Endothelial cell (in vitro differentiated cells): ENCODE data around the gene DNAJC5. TPM values are rescaled to one million over a fixed set of nuclear protein-coding genes. Genes with fewer than 3 reads are reported as not detected.
"Not testable (repeated sequence)": the region's sequence is repeated elsewhere in the genome, so short reads cannot be mapped to it uniquely, and the experiment has no call there.

Source experiments
- DNase-seq: peaks from one replicate; pipeline ENCODE4 v3.0.0; 2021; ENCODE audit warnings: low spot score
- H3K27ac Mint-ChIP-seq: one replicate; pipeline ENCODE4 v1.8.0; 2021; ENCODE audit warnings: mixed read lengths, inconsistent platforms; ENCODE audit not compliant: unreplicated experiment
- H3K27me3 Mint-ChIP-seq: one replicate; pipeline ENCODE4 v1.8.0; 2021; ENCODE audit warnings: mild to moderate bottlenecking, moderate library complexity, mixed read lengths, inconsistent platforms; ENCODE audit not compliant: unreplicated experiment
- H3K36me3 Mint-ChIP-seq: one replicate; pipeline ENCODE4 v1.8.0; 2021; ENCODE audit warnings: mild to moderate bottlenecking, low read depth, mixed read lengths, inconsistent platforms; ENCODE audit not compliant: unreplicated experiment
- H3K4me1 Mint-ChIP-seq: one replicate; pipeline ENCODE4 v1.8.0; 2021; ENCODE audit warnings: mild to moderate bottlenecking, mixed read lengths, inconsistent platforms; ENCODE audit not compliant: unreplicated experiment
- H3K4me3 Mint-ChIP-seq: one replicate; pipeline ENCODE4 v1.8.0; 2021; ENCODE audit warnings: mild to moderate bottlenecking, mixed read lengths, inconsistent platforms; ENCODE audit not compliant: unreplicated experiment
- H3K9me3 Mint-ChIP-seq: one replicate; pipeline ENCODE4 v1.8.0; 2021; ENCODE audit warnings: mixed read lengths, inconsistent platforms; ENCODE audit not compliant: unreplicated experiment
- total RNA-seq: library from RNA; stranded (reverse); fragmentation: NEBNext Ultra II Directional; extraction: Animal tissue kit (Norgen Biotek cat#: 25700); gene quantifications from one replicate; pipeline ENCODE4 v1.2.1, GENCODE V29; 2021; ENCODE audit not compliant: unreplicated experiment
- TF ChIP-seq, protein P1 (sequence below): fragments of 200-600 bp; sonication (generic); IDR thresholded peaks from one replicate; pipeline ENCODE4 v1.5.0; 2021; ENCODE audit warnings: antibody characterized with exemption; ENCODE audit not compliant: unreplicated experiment

Gene DNAJC5
- total RNA-seq, 1 donor from 2014 or later, result 54.4 TPM

DNA sequence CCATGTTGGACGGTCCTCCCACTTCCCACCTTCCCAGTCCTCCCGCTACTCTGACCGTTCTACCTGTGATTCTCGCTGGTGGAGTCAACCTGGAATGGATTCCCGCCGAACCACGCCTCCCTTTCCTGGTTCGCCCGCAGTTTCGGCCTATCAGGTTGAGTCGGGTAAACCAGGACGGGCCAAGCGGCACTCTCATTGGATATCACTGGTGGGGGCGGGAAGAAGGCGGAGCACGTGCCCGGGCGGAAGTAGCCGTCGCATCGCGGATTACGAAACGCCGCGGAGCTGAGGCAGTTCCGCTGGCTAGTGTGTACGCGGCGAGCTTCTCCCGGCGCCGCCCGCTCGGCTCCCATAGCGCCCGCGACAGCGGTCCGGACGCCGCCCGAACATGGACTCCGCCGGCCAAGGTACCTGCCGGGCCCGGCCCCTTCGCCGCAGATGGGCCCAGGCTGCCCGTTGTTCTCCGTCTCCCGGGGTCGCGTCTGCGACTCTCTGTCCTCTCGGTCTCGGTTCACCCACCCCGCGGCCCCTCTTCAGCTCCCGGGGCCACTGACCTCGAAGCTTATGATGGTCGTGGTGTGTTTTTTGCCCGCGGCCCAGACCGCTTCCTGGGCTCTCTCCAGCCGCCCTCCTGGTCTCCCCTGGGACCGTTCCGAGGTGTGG, 29.8 kb upstream of the DNAJC5 start, which contains the start of gene TPD52L2:
TPD52L2 (plus strand) TSS at position 293 of the 663 bp plus-strand sequence; CDS start at position 389, 96 bp downstream.
- H3K27me3 Mint-ChIP-seq, result peaks cover 11% of the 10 kb centered on the region
- H3K36me3 Mint-ChIP-seq, result peaks cover 16% of the 10 kb centered on the region
- peak within 1 kb of the TSS; percentile 93 for H3K27ac Mint-ChIP-seq
- no peaks in the 10 kb centered on the region for H3K9me3 Mint-ChIP-seq
- H3K4me3 Mint-ChIP-seq, result peak within 1 kb of the TSS; percentile 97
- peaks cover 18% of the 10 kb centered on the region for H3K4me1 Mint-ChIP-seq
- peak; percentile 97 for DNase-seq
- TF ChIP-seq, protein P1, sequence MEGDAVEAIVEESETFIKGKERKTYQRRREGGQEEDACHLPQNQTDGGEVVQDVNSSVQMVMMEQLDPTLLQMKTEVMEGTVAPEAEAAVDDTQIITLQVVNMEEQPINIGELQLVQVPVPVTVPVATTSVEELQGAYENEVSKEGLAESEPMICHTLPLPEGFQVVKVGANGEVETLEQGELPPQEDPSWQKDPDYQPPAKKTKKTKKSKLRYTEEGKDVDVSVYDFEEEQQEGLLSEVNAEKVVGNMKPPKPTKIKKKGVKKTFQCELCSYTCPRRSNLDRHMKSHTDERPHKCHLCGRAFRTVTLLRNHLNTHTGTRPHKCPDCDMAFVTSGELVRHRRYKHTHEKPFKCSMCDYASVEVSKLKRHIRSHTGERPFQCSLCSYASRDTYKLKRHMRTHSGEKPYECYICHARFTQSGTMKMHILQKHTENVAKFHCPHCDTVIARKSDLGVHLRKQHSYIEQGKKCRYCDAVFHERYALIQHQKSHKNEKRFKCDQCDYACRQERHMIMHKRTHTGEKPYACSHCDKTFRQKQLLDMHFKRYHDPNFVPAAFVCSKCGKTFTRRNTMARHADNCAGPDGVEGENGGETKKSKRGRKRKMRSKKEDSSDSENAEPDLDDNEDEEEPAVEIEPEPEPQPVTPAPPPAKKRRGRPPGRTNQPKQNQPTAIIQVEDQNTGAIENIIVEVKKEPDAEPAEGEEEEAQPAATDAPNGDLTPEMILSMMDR, result no peak

DNA sequence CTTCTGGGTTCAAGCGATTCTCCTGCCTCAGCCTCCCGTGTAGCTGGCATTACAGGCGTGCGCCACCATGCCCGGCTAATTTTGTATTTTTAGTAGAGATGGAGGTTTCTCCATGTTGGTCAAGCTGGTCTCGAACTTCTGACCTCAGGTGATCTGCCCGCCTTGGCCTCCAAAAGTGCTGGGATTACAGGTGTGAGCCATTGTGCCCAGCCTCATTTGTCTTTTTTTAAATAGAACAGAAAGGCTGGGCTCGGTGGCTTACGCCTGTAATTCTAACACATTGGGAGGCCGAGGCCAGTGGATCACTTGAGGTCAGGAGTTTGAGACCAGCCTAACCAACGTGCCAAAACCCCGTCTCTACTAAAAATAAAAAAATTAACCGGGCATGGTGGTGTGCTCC, 27.9 kb upstream of the DNAJC5 start:
- peaks cover 11% of the 10 kb centered on the region for H3K27me3 Mint-ChIP-seq
- peaks cover 16% of the 10 kb centered on the region for H3K36me3 Mint-ChIP-seq
- H3K4me1 Mint-ChIP-seq, result peaks cover 18% of the 10 kb centered on the region
- H3K4me3 Mint-ChIP-seq, H3K27ac Mint-ChIP-seq, DNase-seq, H3K9me3 Mint-ChIP-seq: not testable (repeated sequence)

DNA sequence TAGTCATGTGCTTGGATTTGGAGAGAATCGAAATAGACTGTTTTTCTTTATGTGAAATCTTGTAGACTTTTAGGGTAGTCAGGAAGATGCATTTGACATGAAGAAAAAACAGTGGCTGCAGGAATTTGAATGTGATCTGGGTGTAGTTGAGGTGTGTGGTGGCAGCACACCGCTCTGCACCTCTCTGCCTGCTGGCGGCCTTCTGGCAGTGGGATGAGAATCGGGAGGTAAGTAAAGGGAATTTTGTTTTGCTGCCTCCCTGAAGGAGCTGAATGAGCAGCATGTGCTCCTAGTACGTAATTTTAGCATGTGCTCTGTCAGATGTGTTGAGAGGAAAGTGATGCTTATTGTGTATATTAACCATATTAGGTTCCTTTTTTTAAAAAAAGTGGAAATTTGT, 26.7 kb upstream of the DNAJC5 start:
- no peak for DNase-seq
- TF ChIP-seq, protein P1, result no peak
- Mint-ChIP-seq H3K27ac (no peak overlapping the region), H3K4me1 (peaks cover 16% of the 10 kb centered on the region), H3K4me3 (no peak overlapping the region), H3K9me3 (no peaks in the 10 kb centered on the region), H3K36me3 (peaks cover 12% of the 10 kb centered on the region), H3K27me3 (peaks cover 11% of the 10 kb centered on the region)

DNA sequence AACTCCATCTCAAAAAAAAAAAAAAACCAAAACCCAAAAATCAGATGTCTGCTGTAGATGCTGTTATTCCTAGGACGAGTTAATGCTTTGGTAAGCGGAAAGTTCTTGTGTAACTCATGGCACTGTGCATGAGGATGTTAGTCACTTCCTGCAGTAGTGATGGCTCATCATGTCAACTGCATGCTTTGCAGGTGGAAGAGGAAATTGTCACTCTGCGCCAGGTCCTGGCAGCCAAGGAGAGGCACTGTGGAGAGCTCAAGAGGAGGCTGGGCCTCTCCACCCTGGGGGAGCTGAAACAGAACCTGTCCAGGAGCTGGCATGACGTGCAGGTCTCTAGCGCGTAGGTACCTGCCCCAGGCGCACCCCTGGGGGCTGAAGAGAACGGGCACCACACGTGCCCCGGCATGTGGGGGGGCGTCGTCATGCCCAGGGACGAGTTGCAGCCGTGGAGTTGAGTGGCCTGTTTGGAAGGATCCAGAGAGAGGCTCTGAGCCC, 21.4 kb upstream of the DNAJC5 start:
- Mint-ChIP-seq H3K4me1 (peaks cover 3% of the 10 kb centered on the region), H3K36me3 (peaks cover 22% of the 10 kb centered on the region), H3K9me3 (no peaks in the 10 kb centered on the region), H3K27ac (no peak overlapping the region), H3K27me3 (peaks cover 5% of the 10 kb centered on the region), H3K4me3 (peak overlapping the region; percentile 77)
- no peak for DNase-seq
- TF ChIP-seq, protein P1, result no peak

DNA sequence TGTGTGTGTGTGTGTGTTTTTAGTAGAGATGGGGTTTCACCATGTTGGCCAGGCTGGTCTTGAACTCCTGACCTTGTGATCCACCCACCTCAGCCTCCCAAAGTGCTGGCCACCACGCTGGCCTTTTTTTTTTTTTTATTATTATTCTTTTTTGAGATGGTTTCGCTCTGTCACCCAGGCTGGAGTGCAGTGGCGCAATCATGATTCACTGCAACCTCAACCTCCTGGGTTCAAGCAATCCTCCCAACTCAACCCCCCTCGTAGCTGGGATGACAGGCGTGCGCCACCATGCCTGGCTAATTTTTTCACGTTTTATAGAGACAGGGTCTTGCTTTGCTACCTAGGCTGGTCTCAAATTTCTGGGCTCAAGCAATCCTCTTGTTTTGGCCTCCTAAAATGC, 20.7 kb upstream of the DNAJC5 start:
- not testable (repeated sequence) for DNase-seq, H3K27ac Mint-ChIP-seq, H3K4me1 Mint-ChIP-seq, H3K9me3 Mint-ChIP-seq, H3K27me3 Mint-ChIP-seq
- H3K4me3 Mint-ChIP-seq, result peak overlapping the region; percentile 28
- H3K36me3 Mint-ChIP-seq, result peaks cover 19% of the 10 kb centered on the region

DNA sequence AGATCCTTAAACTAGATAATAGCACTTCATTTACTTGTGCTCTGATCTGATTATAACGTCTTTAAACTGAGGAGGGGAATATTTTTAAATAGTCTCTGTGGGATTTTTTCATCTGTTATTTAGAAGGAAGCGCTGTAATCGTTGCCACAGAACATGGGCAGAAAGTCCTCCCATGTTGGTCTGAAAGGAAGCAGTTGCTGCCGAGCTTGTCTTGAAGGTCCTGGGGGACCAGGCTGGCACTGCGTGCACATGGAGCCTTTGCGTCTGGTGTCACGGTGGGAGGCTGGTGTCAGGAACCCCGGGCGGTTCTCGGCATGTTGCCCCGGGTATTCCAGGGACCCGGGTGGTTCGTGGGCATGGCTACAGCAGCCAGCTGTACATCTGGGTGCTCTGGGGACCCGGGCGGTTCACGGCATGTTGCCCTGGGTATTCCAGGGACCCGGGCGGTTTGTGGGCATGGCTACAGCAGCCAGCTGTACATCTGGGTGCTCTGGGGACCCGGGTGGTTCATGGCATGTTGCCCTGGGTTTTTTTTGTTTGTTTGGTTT, 18.4 kb upstream of the DNAJC5 start:
- H3K4me3 Mint-ChIP-seq, result peak overlapping the region; percentile 21
- H3K9me3 Mint-ChIP-seq, result no peaks in the 10 kb centered on the region
- H3K4me1 Mint-ChIP-seq, result peaks cover 3% of the 10 kb centered on the region
- DNase-seq, result no peak
- H3K27ac Mint-ChIP-seq, result no peak overlapping the region
- TF ChIP-seq, protein P1, result no peak
- peaks cover 19% of the 10 kb centered on the region for H3K36me3 Mint-ChIP-seq
- H3K27me3 Mint-ChIP-seq, result peaks cover 3% of the 10 kb centered on the region
